ENCODE results near the gene ACTN1. TPM values are rescaled to one million over a fixed set of nuclear protein-coding genes. Genes with fewer than 3 reads are reported as not detected.

The ACTN1 gene
- total and polyA plus RNA-seq, 11 donors: 48.4 to 252 (median 104) TPM

GRCh38 chr14:68934066-68934465 lies 45.0 kb downstream of the ACTN1 start:
- WGBS, 4 donors: 89 to 95% (median 90%) methylated on average over 9 of the region's 9 CpGs
- Histone ChIP-seq H3K9me3 (no peaks in the 10 kb centered on the region), H3K27me3 (no peaks in the 10 kb centered on the region), H3K27ac (peak overlapping the region in 4 of 12 donors; percentile 86 to 98 (median 88)), H3K36me3 (peaks cover 0 to 2% (median 0%) of the 10 kb centered on the region in 9 donors), H3K4me3 (no peak overlapping the region), H3K4me1 (peaks cover 24 to 96% (median 64%) of the 10 kb centered on the region in 12 donors)
- no peak for TF ChIP-seq CTCF (IDR thresholded peaks at IDR 0.05)
- no peak for TF ChIP-seq POLR2A (IDR thresholded peaks at IDR 0.05)
- DNase-seq: no peak
- intact Hi-C loops (cut with DNase I): no loop called here
- ATAC-seq: no peak

GRCh38 chr14:68932686-68933085 lies 46.4 kb downstream of the ACTN1 start:
- H3K27me3 ChIP-seq: no peaks in the 10 kb centered on the region
- ATAC-seq: no peak
- H3K4me3 ChIP-seq: no peak overlapping the region
- WGBS, 4 donors: 92 to 100% (median 95%) methylated on average over 5 of the region's 5 CpGs
- peak overlapping the region in 2 of 12 donors; percentile 28 to 98 for H3K27ac ChIP-seq
- no peaks in the 10 kb centered on the region for H3K9me3 ChIP-seq
- peaks cover 14 to 94% (median 61%) of the 10 kb centered on the region in 12 donors for H3K4me1 ChIP-seq
- TF ChIP-seq POLR2A (IDR thresholded peaks at IDR 0.05): no peak
- no peak for TF ChIP-seq CTCF (IDR thresholded peaks at IDR 0.05)
- DNase-seq: peak in 2 of 5 donors; percentile 3 to 25
- intact Hi-C loops (cut with DNase I): no loop called here
- H3K36me3 ChIP-seq: peaks cover 0 to 2% (median 0%) of the 10 kb centered on the region in 9 donors

- ATAC-seq (no peak), DNase-seq (no peak)
- Histone ChIP-seq H3K4me1 (peaks cover 9 to 93% (median 58%) of the 10 kb centered on the region in 12 donors), H3K27me3 (no peaks in the 10 kb centered on the region), H3K36me3 (peaks cover 0 to 2% (median 0%) of the 10 kb centered on the region in 9 donors), H3K27ac (peak overlapping the region in 5 of 12 donors; percentile 2 to 98 (median 46)), H3K4me3 (no peak overlapping the region), H3K9me3 (no peaks in the 10 kb centered on the region)
- TF ChIP-seq POLR2A (IDR thresholded peaks at IDR 0.05): no peak
- no peak for TF ChIP-seq CTCF (IDR thresholded peaks at IDR 0.05)
- 78 to 86% (median 81%) methylated on average over 4 of the region's 4 CpGs for WGBS, 4 donors
- intact Hi-C loops (cut with DNase I): no loop called here
Measured at GRCh38 chr14:68932231-68932630, 46.9 kb downstream of the ACTN1 start.

GRCh38 chr14:68931474-68932051 lies 47.5 kb downstream of the ACTN1 start:
- Histone ChIP-seq H3K36me3 (peaks cover 0 to 2% (median 0%) of the 10 kb centered on the region in 9 donors), H3K4me3 (no peak overlapping the region), H3K27ac (peak overlapping the region in 4 of 12 donors; percentile 13 to 98 (median 49)), H3K27me3 (no peaks in the 10 kb centered on the region), H3K4me1 (peaks cover 5 to 92% (median 52%) of the 10 kb centered on the region in 12 donors), H3K9me3 (peaks cover 0 to 3% (median 0%) of the 10 kb centered on the region in 12 donors)
- intact Hi-C loops (cut with DNase I): no loop called here
- ATAC-seq (peak in 2 of 4 donors; percentile 11 to 23), DNase-seq (peak in 1 of 5 donors; percentile 29)
- TF ChIP-seq CTCF (IDR thresholded peaks at IDR 0.05): no peak
- no peak for TF ChIP-seq POLR2A (IDR thresholded peaks at IDR 0.05)
- WGBS, 4 donors: 54 to 66% (median 61%) methylated on average over 5 of the region's 5 CpGs
